Stimulated activated CD8-positive, alpha-beta memory T cell treated with anti-CD3 and anti-CD28 coated beads, Interleukin-15, amount 100 ng/mL, for 24 hours (primary cell): Measurements from ENCODE around the gene GLUD1.
"Not testable (repeated sequence)": the region's sequence is repeated elsewhere in the genome, so short reads cannot be mapped to it uniquely, and the experiment has no call there.

Experiments
- DNase-seq: peaks from one replicate; pipeline ENCODE4 v3.0.0-alpha.2; 2020; ENCODE audit warnings: low read depth

The GLUD1 gene

GRCh38 chr10:87045434-87045938, 49.2 kb downstream of the GLUD1 start:
- no peak for DNase-seq

GRCh38 chr10:87043579-87043978, 51.1 kb downstream of the GLUD1 start:
- not testable (repeated sequence) for DNase-seq

GRCh38 chr10:87038786-87039185, 55.9 kb downstream of the GLUD1 start:
- DNase-seq = no peak

- no peak for DNase-seq
Observed at GRCh38 chr10:87038286-87038717, 56.3 kb downstream of the GLUD1 start.

- no peak for DNase-seq
Observed at GRCh38 chr10:87036623-87037022, 58.0 kb downstream of the GLUD1 start.

GRCh38 chr10:87030912-87031635, 63.6 kb downstream of the GLUD1 start:
- no peak for DNase-seq

- not testable (repeated sequence) for DNase-seq
Observed at GRCh38 chr10:87030419-87030818, 64.2 kb downstream of the GLUD1 start.

- not testable (repeated sequence) for DNase-seq
Observed at GRCh38 chr10:87026747-87027508, 67.7 kb downstream of the GLUD1 start.

- not testable (repeated sequence) for DNase-seq
Observed at GRCh38 chr10:87025285-87025958, 69.2 kb downstream of the GLUD1 start.

- DNase-seq = not testable (repeated sequence)
Observed at GRCh38 chr10:87020056-87020455, 74.6 kb downstream of the GLUD1 start, which contains the start of gene FAM25A. FAM25A (plus strand) TSS chr10:87020294; CDS start chr10:87020325, 31 bp downstream.

- DNase-seq = not testable (repeated sequence)
Observed at GRCh38 chr10:87019504-87019903, 75.1 kb downstream of the GLUD1 start.

GRCh38 chr10:87019066-87019465, 75.6 kb downstream of the GLUD1 start:
- not testable (repeated sequence) for DNase-seq

- DNase-seq = not testable (repeated sequence)
Observed at GRCh38 chr10:87018127-87018526, 76.5 kb downstream of the GLUD1 start.

- DNase-seq = not testable (repeated sequence)
Observed at GRCh38 chr10:87014986-87015716, 79.5 kb downstream of the GLUD1 start.

- not testable (repeated sequence) for DNase-seq
Observed at GRCh38 chr10:87013528-87013927, 81.1 kb downstream of the GLUD1 start.

GRCh38 chr10:87009134-87009696, 85.4 kb downstream of the GLUD1 start:
- DNase-seq = not testable (repeated sequence)

- not testable (repeated sequence) for DNase-seq
Observed at GRCh38 chr10:87008303-87008702, 86.3 kb downstream of the GLUD1 start.

- DNase-seq = not testable (repeated sequence)
Observed at GRCh38 chr10:87007674-87008073, 87.0 kb downstream of the GLUD1 start.

- not testable (repeated sequence) for DNase-seq
Observed at GRCh38 chr10:87007124-87007523, 87.5 kb downstream of the GLUD1 start.

GRCh38 chr10:87000491-87000890, 94.2 kb downstream of the GLUD1 start:
- no peak for DNase-seq
